ENCODE data around the gene TP73.

The TP73 gene

DNA sequence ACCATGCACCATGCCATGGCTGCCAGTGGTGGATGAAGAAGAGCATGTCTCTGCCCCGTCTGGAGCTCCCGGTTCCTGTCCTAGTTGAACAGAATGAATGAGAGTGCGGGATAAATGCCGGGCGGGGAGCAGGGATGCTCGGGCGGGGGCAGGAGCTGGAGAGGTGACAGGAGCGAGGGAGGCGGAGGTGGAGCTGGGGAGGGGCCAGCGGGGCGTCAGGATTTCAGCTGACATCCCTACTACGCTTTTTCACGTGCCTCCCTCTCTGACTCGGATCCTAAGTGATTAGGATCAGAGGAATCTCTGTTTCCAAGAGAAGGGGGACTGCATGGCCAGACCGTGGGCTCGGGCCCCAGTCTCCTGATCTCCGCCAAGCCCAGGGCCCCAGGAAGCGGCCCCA, 47.3 kb downstream of the TP73 start:
- in situ Hi-C loops (cut with HindIII; ENCODE audit: low sequenced_read_pairs) = no loop called here

DNA sequence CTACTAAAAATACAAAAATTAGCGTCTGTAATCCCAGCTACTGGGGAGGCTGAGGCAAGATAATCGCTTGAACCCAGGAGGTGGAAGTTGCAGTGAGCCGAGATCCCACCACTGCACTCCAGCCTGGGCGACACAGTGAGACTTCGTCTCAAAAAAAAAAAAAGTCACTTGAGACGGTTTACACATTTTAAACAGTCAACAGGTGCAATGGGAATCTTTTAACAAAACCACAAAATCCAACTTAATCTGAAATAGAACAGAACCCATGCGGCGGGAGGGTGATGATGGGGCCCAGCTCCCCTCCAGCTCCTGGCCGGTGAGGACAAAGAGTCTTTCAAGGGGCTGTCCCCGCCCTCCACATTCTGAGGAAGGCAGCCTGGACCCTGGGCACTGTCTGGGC, 48.3 kb downstream of the TP73 start:
- in situ Hi-C loops (cut with HindIII; ENCODE audit: low sequenced_read_pairs) = no loop called here

DNA sequence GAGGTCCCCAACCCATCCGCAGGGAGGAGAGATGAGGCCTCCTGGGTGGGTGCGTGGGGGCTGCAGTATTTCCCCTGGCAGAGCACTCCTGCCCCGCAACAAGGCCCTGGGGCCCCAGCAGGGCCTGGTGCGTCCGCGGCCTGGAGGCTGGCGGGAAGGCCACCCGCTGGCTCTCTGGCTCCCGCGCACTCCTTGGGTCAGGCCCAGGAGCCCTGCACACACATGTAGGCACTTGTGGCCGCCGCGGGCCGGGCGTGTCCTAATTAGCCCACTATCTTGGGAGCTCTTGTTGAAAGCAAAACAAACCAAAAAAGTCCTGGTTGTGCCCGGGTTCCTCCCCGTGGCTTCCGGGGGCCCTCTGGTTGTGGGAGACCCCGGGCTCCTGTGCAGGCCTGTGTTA, 50.2 kb downstream of the TP73 start:
- in situ Hi-C loops (cut with HindIII; ENCODE audit: low sequenced_read_pairs) = no loop called here

DNA sequence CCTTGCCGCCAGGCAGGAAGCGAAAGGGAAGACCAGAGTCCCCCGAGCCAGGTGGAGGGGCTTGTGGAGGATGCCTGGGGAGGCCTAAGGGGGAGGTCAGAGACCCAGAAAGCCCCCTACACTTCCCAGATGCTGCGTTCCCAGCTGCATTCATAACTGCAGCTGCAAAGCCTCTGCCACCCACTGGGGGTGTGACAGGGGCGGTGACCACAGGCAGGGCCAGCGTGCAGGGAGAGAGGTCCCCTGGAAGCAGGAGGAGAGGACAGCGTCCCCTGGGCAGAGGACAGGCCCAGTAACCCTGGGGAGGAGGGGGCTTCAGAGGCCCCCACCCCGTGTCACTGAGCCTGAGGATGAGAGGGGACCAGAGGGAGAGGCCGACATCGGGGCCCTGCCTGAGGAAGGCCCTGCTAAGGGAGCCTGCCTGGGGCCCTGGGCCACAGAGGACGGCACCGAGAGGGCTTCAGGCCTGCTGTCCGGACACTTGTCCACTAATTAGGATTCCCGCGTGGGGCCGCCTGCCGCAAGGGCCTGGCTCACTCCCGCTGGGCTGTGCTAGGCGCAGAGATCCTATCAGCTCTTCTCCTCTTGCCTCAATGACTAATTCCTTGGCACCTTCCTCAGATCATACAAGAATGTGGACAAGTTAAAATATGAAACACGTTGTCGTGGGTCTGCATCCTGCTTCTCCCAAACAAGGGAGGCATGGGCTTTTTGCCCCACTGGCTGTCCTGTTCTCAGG, 50.8 kb downstream of the TP73 start:
- in situ Hi-C loops (cut with HindIII; ENCODE audit: low sequenced_read_pairs) = no loop called here

DNA sequence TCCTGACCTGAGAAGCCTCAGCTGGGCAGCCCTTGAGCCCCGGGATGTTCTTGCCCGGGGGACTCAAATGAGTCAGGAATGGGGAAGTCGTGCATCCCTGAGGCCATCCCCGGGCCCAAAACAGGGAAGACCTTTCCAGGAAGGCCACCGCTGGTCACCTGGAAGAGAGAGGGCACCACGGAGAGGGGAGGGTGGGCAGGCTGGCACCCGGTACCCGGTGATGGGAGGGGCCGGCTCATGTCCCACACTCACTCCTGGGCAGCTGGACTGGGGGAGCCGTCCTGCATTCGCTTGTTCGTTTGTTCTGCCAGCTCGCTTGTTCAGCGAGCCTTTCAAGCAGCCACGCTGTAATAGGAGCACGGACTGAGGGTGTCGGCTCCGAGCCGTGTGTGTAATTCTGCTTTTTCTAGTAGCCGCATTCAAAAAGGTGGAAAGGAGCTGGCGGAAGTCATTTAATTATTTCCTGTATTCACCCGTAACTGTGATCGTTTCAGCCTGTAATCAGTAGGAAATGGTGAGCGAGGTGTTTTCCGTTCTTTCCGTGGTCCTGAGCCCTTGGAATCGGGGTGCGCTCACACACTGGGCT, 51.6 kb downstream of the TP73 start:
- in situ Hi-C loops (cut with HindIII; ENCODE audit: low sequenced_read_pairs) = no loop called here

DNA sequence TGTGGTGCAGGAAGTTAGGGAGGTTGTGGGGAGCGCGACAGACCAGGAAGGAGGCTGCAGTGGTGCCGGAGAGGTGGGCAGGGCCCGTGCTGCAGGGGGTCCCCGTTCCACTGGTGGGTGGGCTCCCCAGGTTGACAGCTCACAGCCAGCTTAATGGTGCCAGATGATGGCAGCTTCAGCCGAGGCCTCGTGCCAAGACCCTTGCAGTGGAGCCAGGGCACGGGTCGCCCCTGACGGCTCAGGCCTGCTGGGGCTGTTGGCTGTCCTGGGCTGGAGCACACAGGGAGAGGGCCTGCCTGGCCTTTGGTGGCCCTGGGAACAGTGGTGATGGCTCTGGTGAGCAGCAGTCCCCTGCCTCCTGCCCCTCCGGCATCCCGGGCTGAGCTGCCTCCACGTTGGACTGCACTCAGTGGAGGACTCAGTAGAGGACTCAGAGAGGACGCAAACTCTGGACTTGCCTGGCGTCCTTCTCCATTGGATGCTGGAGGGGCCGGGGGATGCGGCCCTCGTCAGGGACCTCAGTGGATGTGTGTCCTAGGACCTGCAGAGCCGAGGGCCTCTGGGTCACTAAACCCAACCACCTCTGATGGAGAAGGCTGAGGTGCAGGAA, 53.1 kb downstream of the TP73 start:
- in situ Hi-C loops (cut with HindIII; ENCODE audit: low sequenced_read_pairs) = no loop called here

DNA sequence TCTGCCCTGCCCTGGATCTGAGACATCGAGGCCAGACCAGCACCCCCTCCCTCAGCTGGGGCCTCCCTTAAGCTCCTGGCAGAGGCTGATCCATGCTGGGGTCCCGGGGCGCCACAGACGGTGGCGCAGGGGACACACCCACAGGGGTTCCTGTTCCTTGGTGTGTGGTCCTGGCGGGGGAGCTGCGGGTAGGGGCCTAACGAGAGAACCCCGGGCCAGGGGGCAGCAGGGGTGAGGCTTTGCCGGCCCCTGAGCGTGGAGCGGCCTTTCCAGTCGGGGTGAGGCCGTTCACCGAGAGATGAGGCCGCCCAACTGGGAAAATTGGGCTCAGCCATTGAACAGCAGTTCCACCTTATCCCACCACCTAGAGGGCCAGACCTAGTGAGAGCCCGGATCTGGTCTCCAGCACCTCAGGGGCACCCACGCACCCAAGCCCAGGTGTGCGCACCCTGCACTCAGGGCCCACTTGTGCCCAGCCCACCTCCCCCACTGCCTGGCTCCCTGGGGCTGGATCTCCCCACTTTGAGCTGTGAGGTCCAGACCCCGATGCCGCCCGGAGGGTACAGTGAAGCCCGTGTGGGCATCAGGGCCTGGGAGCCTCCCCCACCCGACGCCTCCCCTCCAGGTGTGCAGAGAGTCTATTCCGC, 54.5 kb downstream of the TP73 start:
- in situ Hi-C loops (cut with HindIII; ENCODE audit: low sequenced_read_pairs) = no loop called here

DNA sequence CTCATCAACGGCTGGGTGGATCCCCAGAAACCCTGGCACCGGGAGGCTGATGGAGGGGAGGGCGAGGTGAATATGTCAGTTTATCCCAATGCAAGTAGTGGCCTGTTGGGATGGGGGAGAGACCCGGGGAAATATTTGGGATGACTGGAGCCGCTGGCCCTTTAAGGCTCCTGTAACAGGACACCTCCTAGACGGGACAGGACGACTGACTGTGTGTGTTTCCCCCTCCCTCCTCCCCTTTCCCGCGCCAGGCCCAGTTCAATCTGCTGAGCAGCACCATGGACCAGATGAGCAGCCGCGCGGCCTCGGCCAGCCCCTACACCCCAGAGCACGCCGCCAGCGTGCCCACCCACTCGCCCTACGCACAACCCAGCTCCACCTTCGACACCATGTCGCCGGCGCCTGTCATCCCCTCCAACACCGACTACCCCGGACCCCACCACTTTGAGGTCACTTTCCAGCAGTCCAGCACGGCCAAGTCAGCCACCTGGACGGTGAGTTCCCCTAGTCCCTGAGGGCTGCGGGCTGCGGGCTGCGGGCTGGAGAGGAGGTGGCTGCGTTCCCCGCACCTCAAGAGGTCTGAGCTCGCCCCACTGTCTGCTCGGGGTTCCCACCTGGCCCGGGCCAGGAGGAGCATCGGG, 55.1 kb downstream of the TP73 start:
- in situ Hi-C loops (cut with HindIII; ENCODE audit: low sequenced_read_pairs) = no loop called here

DNA sequence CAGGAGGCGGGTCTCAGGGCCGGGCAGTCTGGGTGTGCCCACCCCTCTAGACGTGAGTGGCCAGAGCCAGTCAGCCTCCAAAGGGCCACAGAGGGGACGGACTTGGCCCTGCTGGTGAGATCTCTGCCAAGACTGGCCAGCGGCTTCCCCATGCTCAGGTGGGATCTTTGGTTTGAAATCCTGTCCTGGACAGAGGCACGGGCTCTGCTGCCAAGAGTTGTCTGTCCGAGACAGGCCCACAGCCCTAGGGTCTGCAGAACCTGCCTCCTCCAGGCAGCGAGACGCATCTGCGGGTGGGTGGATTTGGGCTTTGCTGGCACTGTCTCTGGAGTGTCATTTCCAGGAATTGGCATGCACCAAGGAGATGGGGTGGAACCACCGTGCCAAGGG, 55.6 kb downstream of the TP73 start:
- in situ Hi-C loops (cut with HindIII; ENCODE audit: low sequenced_read_pairs) = no loop called here

DNA sequence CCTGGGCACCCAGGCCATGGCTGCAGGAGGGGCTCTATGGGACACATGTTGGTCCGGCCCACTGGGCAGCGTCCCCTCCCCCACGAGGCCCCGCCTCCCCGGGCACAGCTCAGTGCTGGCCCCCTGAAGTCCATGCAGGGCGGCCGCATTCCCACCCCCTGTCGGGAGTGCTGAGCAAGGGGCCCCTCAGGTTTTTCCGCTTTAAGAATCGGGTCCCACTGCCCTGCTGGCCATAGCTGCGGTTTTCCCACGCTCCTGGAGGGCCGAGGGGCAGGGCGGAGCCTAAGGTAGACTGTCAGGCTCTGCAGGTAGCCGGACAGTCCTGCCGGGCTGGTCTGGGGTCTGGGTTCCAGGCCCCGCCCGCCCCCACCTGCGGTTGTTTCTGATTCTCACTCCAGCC, 56.5 kb downstream of the TP73 start:
- in situ Hi-C loops (cut with HindIII; ENCODE audit: low sequenced_read_pairs) = no loop called here

DNA sequence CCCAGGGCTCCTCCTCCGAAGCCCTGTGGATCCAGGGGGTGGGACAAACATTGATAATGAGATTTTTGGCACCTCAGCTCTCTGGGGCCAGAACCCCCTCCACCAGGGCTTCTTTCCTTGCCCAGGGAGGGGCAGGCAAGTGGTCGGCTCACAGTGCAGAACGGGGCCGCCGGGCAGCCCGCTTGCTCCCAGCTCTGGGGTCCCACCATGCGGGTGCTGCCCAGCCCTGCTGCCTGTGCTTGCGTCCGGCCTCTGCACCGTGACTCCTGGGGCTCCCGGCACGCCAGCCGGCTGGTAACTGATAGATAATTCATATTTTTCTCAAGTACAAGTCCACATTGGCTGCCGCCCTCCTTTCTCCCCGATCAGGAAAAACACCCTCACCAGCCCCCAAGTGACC, 57.9 kb downstream of the TP73 start:
- in situ Hi-C loops (cut with HindIII; ENCODE audit: low sequenced_read_pairs) = no loop called here

DNA sequence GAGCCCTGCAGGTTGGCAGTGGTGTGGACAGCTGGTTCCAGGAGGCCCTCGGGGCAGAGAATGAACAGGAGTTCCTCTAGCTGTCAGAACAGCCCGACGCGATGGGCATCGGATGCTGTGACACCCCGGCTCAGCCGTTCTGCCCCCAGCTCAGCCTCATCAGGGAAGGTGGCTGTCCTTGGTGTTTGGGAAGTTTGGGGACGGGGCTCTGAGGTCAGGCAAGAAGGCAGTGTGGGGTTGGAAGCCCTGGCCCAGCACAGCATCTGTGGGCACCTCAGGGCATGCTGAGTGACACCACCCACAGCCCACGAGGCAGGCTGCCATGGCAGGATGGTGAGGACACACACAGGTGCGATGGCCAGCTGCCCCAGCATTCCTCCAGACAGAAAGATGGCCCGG, 59.1 kb downstream of the TP73 start:
- in situ Hi-C loops (cut with HindIII; ENCODE audit: low sequenced_read_pairs) = no loop called here

DNA sequence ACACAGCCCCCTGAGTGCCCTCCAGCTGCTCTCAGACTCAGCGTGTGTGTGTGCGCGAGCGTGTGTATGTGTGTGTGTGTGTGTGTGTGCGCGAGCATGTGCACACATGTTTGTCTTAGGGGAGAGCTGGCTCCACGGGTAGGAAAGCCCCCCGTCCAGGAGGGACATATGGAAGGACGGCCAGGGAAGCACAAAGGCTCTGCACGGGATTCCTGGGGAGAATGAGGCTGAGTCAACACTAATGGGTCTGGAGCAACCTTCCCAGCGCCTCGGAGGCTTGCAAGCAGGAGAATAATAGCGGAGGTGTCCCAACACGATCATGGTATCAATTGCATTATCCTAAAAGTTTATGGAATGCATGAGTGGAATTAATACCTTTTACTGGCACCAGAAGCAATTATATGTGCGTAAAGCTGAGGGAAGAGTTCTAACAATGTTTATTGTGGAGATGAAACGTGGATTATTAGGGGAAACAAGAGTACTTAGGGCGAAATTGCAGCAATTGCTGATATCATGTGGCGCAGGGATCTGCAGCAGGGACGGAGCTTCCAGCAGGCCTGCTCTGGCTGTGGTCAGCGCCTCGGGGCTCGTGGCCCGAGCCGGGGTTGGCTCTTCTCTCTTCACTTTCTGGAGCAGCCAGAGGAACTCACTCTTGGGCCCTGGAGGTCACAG, 59.6 kb downstream of the TP73 start:
- in situ Hi-C loops (cut with HindIII; ENCODE audit: low sequenced_read_pairs) = no loop called here

DNA sequence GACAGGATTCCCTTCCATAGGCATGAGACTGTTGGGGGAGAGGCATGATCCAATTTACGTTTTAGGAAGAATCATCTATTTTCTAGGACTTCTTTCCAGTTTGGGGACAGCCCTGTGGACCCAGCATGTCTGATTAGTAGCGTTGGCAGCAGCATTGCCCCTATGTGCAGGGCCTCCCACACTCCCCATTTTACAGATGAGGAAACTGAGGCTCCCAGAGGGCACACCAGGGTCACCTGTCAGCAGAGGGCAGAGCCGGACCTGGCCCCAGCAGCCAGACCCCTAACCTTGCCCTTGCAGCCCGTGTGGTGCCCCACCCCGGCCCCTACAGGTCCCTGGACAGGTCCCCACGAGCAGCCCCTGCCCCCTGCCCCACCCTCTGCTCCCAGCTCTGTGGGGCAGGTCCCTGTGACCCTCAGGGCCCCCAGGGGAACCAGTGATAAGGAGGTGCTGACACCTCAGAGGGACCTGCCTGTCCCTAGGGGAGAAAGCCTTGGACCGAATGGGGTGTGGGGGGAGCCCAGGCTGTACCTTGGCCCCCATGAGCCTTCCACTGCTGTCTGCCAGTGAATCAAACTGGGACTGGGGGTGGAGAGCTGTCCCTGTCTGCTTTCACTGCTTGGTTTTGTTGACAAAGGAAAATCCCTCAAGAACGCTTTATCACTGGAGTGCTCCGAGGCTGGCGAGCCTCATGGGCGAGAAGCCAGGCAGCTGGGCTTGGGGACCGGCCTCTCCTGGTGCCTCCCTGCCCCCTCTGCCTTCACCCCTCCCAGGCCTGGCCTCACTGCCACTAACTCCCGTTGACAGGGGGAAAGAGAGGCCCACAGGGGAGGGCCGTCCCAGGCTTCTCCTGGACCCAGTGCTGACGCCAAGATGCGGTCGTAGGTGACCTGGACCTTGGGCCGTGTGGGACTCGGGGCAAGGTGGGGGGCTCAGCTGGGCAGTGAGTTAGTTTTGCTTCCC, 60.5 kb downstream of the TP73 start:
- in situ Hi-C loops (cut with HindIII; ENCODE audit: low sequenced_read_pairs) = no loop called here

DNA sequence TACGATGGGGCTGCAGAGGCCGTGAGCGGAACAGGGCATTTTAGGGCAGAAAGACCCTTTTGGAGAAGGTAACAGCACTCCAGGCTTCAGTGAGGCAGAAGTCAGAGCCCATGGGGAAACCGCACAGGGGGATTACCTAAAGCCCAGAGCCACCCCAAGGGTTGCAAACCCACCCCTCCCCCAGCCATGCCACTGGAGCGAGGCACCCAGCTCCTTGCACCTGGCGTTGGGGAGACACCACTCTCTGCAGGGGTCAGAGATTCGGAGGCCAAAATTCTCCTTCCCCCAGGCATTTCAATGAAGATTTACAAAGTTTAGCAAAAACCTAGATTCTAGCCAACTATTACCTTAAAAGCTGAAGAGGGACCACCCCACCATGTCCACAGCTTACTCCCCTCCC, 61.5 kb downstream of the TP73 start:
- in situ Hi-C loops (cut with HindIII; ENCODE audit: low sequenced_read_pairs) = no loop called here

DNA sequence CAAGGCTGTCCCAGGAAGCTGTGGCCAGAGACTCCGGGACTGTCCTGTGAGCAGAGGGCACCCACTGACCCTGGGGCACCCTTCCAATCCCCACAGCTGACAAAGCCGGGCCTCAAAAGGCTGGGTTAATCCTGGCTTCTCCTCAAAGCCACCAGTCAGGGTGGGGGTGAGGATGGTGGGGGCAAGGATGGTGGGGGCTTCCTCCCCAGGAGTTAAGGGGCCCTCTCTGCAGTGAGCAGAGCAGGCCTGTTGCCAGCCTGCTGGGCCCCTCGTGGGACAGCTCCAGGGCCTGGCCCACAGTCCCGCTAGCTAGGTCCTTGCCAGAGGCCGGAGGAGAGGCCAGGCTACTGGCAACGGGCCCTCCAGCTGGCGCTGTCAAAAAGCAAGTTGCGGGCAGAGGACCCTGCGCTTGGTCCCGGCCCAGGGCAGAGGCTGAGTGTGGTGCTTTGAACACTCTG, 62.0 kb downstream of the TP73 start:
- in situ Hi-C loops (cut with HindIII; ENCODE audit: low sequenced_read_pairs) = no loop called here

DNA sequence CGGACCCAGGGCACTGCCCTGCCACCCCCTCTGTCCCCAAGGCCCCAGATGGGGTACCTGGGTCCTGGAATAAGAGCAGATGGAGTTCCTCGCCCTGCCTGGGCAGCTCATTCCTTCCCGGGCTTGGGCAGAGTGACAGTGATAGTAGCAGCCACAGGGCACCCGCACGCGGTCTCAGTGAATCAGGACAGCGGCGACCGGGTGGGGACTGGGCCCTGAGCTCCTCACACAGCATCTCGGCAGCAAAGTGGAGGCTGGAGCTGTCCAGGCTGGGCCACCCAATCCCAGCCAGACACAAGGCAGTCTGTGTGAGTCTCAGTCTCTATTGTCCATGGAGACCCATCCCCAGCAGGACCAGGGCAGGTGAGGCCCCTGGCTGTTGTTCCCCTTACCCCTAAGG, 62.5 kb downstream of the TP73 start:
- in situ Hi-C loops (cut with HindIII; ENCODE audit: low sequenced_read_pairs) = no loop called here

DNA sequence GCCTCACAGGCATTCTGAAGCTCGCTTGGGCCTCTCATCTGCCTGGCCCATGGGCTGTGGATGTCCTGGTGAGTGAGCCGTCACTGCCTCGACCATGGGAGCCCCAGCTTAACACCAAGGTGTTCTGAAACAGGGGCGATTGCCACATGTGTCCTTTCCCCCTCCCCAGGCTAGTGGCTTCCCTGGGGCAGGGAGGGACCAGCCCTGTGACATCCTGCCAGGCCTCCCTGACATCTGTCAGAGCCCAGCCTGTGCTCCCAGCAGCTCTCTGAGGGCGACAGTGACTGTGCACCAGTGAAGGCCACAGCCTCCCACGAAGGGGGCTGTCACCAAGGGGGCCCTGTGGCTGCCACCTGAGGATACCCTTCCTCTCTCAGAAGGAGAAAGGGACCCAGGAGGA, 64.0 kb downstream of the TP73 start:
- in situ Hi-C loops (cut with HindIII; ENCODE audit: low sequenced_read_pairs) = no loop called here

DNA sequence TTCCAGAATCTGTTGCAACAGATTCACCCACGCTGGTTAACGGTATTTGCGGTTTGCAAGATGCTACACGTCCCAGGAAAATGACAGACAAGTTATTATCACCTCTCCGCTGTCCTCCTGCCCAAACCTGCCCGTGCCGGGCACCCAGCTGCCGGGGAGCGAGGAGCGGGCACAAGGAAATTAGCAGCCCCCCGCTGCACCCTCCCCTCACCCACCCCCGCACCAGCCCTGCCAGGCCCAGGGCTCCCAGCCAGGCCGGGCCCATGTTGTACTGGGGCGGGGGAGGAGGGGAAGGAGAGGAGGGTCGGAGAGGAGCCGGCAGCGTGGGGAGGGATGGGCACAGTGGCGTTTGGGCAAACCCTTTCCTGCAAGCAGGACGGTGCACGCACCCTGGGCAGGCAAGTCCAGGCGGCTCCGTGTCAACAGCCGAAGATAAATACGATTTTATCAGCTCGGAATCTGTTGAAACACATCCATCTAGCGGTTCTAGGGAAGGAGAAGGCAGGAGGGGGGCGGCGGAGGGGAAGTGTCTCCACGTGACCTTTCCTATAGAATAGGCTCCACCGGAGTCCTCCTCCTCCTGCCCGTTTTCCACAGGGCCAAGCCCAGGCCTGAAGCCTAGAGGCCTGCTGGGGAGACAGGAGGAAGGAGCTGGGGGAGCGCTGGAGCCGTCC, 64.9 kb downstream of the TP73 start:
- in situ Hi-C loops (cut with HindIII; ENCODE audit: low sequenced_read_pairs) = no loop called here
